ENCODE data around the gene ZW10. TPM values are rescaled to one million over a fixed set of nuclear protein-coding genes. Genes with fewer than 3 reads are reported as not detected.

Gene ZW10
- total RNA-seq, 1 donor from 2014 or later = 35.7 TPM

DNA sequence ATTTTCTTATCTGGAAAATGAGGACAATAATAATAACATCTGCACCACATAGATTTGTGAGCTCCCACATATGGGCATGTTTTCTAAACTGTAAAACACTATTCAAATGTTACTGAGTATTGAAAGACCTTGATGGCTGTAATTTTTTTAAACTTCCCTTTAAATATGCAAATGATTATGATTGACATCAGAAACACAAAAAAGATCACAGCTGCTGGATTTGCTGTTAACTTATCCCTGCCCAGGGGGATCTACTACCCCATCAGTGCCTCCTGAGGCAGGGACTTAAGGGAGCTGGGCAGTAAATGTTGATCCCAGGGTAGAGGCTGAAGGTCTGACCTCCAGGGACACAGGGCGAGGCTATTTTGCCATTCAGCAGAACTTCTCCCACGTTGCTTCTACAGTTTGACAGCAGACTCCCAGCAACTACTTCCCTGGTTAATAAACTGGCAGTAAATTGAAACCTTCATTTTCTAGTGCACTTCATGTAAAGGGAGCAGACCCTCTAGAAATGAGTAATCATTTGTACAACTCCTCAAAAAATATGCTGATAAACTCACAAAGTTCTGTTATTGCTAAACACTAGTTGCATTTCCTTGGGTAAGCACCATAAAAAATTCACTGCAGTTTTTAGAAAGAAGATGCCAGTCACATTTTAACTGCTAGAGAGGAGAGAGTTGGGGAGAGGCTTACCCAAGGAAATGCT, 87.7 kb downstream of the ZW10 start:
- Mint-ChIP-seq H3K4me3 (no peak overlapping the region), H3K4me1 (peaks cover 22% of the 10 kb centered on the region), H3K27ac (no peak overlapping the region), H3K27me3 (ENCODE audit: insufficient read depth, low read depth) (peaks cover 2% of the 10 kb centered on the region), H3K36me3 (no peaks in the 10 kb centered on the region), H3K9me3 (no peaks in the 10 kb centered on the region)
- no peaks in the 10 kb centered on the region for H3K27me3 ChIP-seq
- H3K4me1 ChIP-seq = peaks cover 9% of the 10 kb centered on the region
- H4K20me1 ChIP-seq (ENCODE audit: low read depth) = no peaks in the 10 kb centered on the region
- H2AFZ ChIP-seq (replicated peaks) = no peak overlapping the region
- no peak for DNase-seq (ENCODE audit: low spot score)
- no peaks in the 10 kb centered on the region for H3K9me3 ChIP-seq (ENCODE audit: low read depth)
- no peak overlapping the region for H3K4me3 ChIP-seq
- no peaks in the 10 kb centered on the region for H3K79me2 ChIP-seq (ENCODE audit: low read depth)
- no peaks in the 10 kb centered on the region for H3F3A ChIP-seq (ENCODE audit: low read depth)
- TF ChIP-seq, protein P1, sequence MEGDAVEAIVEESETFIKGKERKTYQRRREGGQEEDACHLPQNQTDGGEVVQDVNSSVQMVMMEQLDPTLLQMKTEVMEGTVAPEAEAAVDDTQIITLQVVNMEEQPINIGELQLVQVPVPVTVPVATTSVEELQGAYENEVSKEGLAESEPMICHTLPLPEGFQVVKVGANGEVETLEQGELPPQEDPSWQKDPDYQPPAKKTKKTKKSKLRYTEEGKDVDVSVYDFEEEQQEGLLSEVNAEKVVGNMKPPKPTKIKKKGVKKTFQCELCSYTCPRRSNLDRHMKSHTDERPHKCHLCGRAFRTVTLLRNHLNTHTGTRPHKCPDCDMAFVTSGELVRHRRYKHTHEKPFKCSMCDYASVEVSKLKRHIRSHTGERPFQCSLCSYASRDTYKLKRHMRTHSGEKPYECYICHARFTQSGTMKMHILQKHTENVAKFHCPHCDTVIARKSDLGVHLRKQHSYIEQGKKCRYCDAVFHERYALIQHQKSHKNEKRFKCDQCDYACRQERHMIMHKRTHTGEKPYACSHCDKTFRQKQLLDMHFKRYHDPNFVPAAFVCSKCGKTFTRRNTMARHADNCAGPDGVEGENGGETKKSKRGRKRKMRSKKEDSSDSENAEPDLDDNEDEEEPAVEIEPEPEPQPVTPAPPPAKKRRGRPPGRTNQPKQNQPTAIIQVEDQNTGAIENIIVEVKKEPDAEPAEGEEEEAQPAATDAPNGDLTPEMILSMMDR (IDR thresholded peaks at IDR 0.05) = no peak
- TF ChIP-seq EZH2 (IDR thresholded peaks at IDR 0.05) (no peak), EZH2phosphoT487 (IDR thresholded peaks at IDR 0.05) (no peak)
- no peak overlapping the region for H3K27ac ChIP-seq
- H3K4me2 ChIP-seq = no peak overlapping the region
- no peak overlapping the region for H3K9ac ChIP-seq
- no peaks in the 10 kb centered on the region for H3K36me3 ChIP-seq

DNA sequence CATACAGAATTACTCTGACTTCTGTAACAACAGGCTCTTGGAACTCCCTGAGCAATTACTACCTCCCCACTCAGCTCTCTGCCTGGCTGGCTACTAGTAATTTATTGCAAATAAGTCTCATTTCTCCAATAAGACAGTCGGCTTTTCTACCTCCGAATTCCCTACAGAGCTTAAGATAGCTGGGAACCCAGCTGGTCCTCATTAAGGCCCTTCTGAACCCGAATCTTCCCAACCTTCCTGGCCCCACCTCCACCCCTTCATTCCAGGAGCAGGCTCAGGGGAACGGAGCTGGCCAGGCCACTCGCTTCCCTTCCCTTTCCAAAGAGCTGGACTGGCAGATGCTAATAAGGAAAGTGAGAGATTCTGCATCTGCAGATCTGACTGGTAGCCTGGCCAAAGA, 89.0 kb downstream of the ZW10 start:
- no peak for DNase-seq (ENCODE audit: low spot score)
- Mint-ChIP-seq H3K9me3 (no peaks in the 10 kb centered on the region), H3K4me1 (peaks cover 27% of the 10 kb centered on the region), H3K36me3 (no peaks in the 10 kb centered on the region), H3K4me3 (no peak overlapping the region), H3K27me3 (ENCODE audit: insufficient read depth, low read depth) (peaks cover 5% of the 10 kb centered on the region), H3K27ac (peak overlapping the region; percentile 63)
- no peaks in the 10 kb centered on the region for H4K20me1 ChIP-seq (ENCODE audit: low read depth)
- no peaks in the 10 kb centered on the region for H3K36me3 ChIP-seq
- H3K4me1 ChIP-seq = peaks cover 9% of the 10 kb centered on the region
- H3K4me2 ChIP-seq = no peak overlapping the region
- no peak overlapping the region for H3K27ac ChIP-seq
- no peak overlapping the region for H2AFZ ChIP-seq (replicated peaks)
- H3K9ac ChIP-seq = no peak overlapping the region
- H3K4me3 ChIP-seq = no peak overlapping the region
- H3F3A ChIP-seq (ENCODE audit: low read depth) = no peaks in the 10 kb centered on the region
- H3K9me3 ChIP-seq (ENCODE audit: low read depth) = no peaks in the 10 kb centered on the region
- no peaks in the 10 kb centered on the region for H3K79me2 ChIP-seq (ENCODE audit: low read depth)
- TF ChIP-seq EZH2phosphoT487 (IDR thresholded peaks at IDR 0.05) (no peak), EZH2 (IDR thresholded peaks at IDR 0.05) (no peak)
- TF ChIP-seq, protein P1 (IDR thresholded peaks at IDR 0.05) = no peak
- H3K27me3 ChIP-seq = no peaks in the 10 kb centered on the region

DNA sequence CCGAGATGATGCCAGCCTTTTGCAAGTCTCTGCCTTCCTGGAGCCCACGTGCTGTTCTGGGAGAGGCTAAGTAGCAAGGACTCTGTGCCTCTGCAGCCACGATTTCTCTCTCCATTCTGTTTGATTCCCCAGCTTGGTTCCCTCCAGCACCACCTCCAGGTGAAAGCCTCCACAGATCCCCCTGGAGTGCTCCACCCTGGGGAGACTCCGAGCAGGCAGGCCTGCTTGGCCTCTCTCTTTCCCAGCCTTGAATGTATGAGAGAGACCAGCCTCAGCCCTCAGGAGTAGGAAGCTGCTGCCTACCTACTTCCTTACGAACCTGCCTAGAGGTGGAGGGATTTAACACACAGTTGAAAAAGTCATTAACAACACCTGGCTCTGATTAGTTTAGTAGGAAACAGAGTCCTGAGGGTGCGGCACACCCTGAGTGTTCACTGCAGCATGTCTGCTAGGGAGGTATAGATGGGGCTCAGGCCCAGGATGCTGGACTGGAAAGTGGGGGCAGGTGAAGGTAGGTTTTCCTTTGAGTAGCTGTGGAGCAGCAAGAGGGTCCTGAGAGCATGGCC, 89.9 kb downstream of the ZW10 start:
- H3K9me3 ChIP-seq (ENCODE audit: low read depth) = no peaks in the 10 kb centered on the region
- no peak overlapping the region for H3K4me3 ChIP-seq
- H3K27me3 Mint-ChIP-seq (ENCODE audit: insufficient read depth, low read depth) = peaks cover 5% of the 10 kb centered on the region
- H3K27me3 ChIP-seq = no peaks in the 10 kb centered on the region
- H4K20me1 ChIP-seq (ENCODE audit: low read depth) = no peaks in the 10 kb centered on the region
- H2AFZ ChIP-seq (replicated peaks) = no peak overlapping the region
- no peak for TF ChIP-seq EZH2phosphoT487 (IDR thresholded peaks at IDR 0.05)
- no peak for TF ChIP-seq EZH2 (IDR thresholded peaks at IDR 0.05)
- TF ChIP-seq, protein P1 (IDR thresholded peaks at IDR 0.05) = no peak
- H3K4me3 Mint-ChIP-seq = no peak overlapping the region
- H3K9ac ChIP-seq = no peak overlapping the region
- H3K36me3 ChIP-seq = no peaks in the 10 kb centered on the region
- H3K9me3 Mint-ChIP-seq = no peaks in the 10 kb centered on the region
- H3K36me3 Mint-ChIP-seq = no peaks in the 10 kb centered on the region
- DNase-seq (ENCODE audit: low spot score) = no peak
- H3K79me2 ChIP-seq (ENCODE audit: low read depth) = no peaks in the 10 kb centered on the region
- peaks cover 9% of the 10 kb centered on the region for H3K4me1 ChIP-seq
- no peak overlapping the region for H3K27ac Mint-ChIP-seq
- no peaks in the 10 kb centered on the region for H3F3A ChIP-seq (ENCODE audit: low read depth)
- H3K4me1 Mint-ChIP-seq = peaks cover 29% of the 10 kb centered on the region
- H3K27ac ChIP-seq = no peak overlapping the region
- no peak overlapping the region for H3K4me2 ChIP-seq

Small RNAs within 50 kb of the gene (small RNA-seq; reads per million reads assigned to genes)
- not detected for gene LRRC37A13P
- not detected for gene RPS29P19

Other genes starting within 250 kb of the ZW10 start
- 0.74 TPM in 1 of 2 replicates, not detected in the other for gene TMPRSS5, start 67.4 kb downstream of the ZW10 start, total RNA-seq (ENCODE audit: low replicate concordance)
- not detected in 2 replicates for gene CLDN25, start 6.1 kb upstream of the ZW10 start, total RNA-seq (ENCODE audit: low replicate concordance)
- gene USP28, start 101.9 kb upstream of the ZW10 start, total RNA-seq (ENCODE audit: low replicate concordance) = 14.2 and 15.1 TPM in 2 replicates
- not detected in 2 replicates for gene HTR3B, start 131.1 kb upstream of the ZW10 start, total RNA-seq (ENCODE audit: low replicate concordance)
- gene HTR3A, start 201.4 kb upstream of the ZW10 start, total RNA-seq (ENCODE audit: low replicate concordance) = 0.19 TPM in 1 of 2 replicates, not detected in the other